Lung (tissue), 12 donors: ENCODE measurements around the gene MIOS. TPM values are rescaled to one million over a fixed set of nuclear protein-coding genes. Genes with fewer than 3 reads are reported as not detected.
"Not testable (repeated sequence)": the region's sequence is repeated elsewhere in the genome, so short reads cannot be mapped to it uniquely, and the experiment has no call there.

ENCODE experiments used
- ATAC-seq: fragments of 200-7000 bp; cut with Tn5 transposase; one replicate; pipeline ENCODE4 v1.9.1; 2020; ENCODE audit warnings: moderate number of reproducible peaks; ENCODE audit not compliant: insufficient read depth, low FRiP score
- DNase-seq, 3 donors: peaks; one replicate each; pipeline ENCODE4 v3.0.0-alpha.2; 2013 to 2017
- H3K27ac ChIP-seq, 2 donors: one replicate each; pipeline ENCODE4 v1.5.1; 2013; ENCODE audit warnings: mild to moderate bottlenecking in 2 of 2, moderate library complexity in 2 of 2, control low read depth in 1 of 2, inconsistent platforms in 1 of 2, low read depth in 1 of 2, low read length in 1 of 2
- H3K27me3 ChIP-seq, 3 donors: one replicate each; pipeline ENCODE4 v1.5.1; 2013; ENCODE audit warnings: low read length in 2 of 3; ENCODE audit not compliant: control insufficient read depth in 3 of 3, insufficient read depth in 3 of 3
- H3K36me3 ChIP-seq, 4 donors: one replicate each; pipeline ENCODE4 v1.5.1; 2013; ENCODE audit warnings: low read length in 4 of 4, mild to moderate bottlenecking in 1 of 4, moderate library complexity in 1 of 4; ENCODE audit not compliant: control insufficient read depth in 4 of 4, insufficient read depth in 4 of 4
- H3K4me1 ChIP-seq, 5 donors: one replicate each; pipeline ENCODE4 v1.5.1; 2013; ENCODE audit warnings: low read length in 5 of 5, mild to moderate bottlenecking in 2 of 5, moderate library complexity in 1 of 5; ENCODE audit not compliant: control insufficient read depth in 5 of 5, insufficient read depth in 5 of 5
- H3K4me3 ChIP-seq: one replicate; pipeline ENCODE4 v1.5.1; 2013; ENCODE audit warnings: mild to moderate bottlenecking, control low read depth, moderate library complexity
- H3K9ac ChIP-seq, 2 donors: one replicate each; pipeline ENCODE4 v1.5.1; 2013; ENCODE audit warnings: low read length in 2 of 2, control low read depth in 1 of 2; ENCODE audit not compliant: insufficient read depth in 1 of 2
- H3K9me3 ChIP-seq, 4 donors: one replicate each; pipeline ENCODE4 v1.5.1; 2013; ENCODE audit warnings: low read length in 3 of 4, mild to moderate bottlenecking in 1 of 4, moderate library complexity in 1 of 4; ENCODE audit not compliant: control insufficient read depth in 4 of 4, insufficient read depth in 3 of 4
- CTCF ChIP-seq: IDR thresholded peaks from 2 replicates; pipeline ENCODE4 v1.5.1; 2012; ENCODE audit warnings: mild to moderate bottlenecking; ENCODE audit errors: control extremely low read depth, extremely low read depth
- WGBS, 2 donors: extraction: QIAGEN DNeasy Blood & Tissue Kit; methylation state at CpG; one replicate each; pipeline ENCODE4 v1.1.7; 2013; 5-methylcytosine and 5-hydroxymethylcytosine counted together
- polyA plus RNA-seq, 2 donors: library from polyadenylated mRNA; stranded (reverse); fragments of 200-250 nt; gene quantifications; one replicate each; pipeline ENCODE4 v1.2.1, GENCODE V29; 2013
- total RNA-seq, 2 donors: library from RNA; depleted of rRNA in 1 of 2; stranded (reverse); fragments of >200 nt in 1 of 2; gene quantifications; one replicate each; pipeline ENCODE4 v1.2.1, GENCODE V29; 2014 to 2021
- donor health status: control.
- donor health status: control.
- donor health status: Bipolar disorder and iron deficiency.
- donor health status: healthy.
- donor health status: DM: yes; HTN: yes; CAD: no.

The MIOS gene
- total and polyA plus RNA-seq, 4 donors = 8.7 to 45.6 (median 24.0) TPM

- no peaks in the 10 kb centered on the region for H3K9me3 ChIP-seq
- DNase-seq (no peak), ATAC-seq (no peak)
- no peak overlapping the region for H3K4me3 ChIP-seq
- H3K27ac ChIP-seq = no peak overlapping the region
- WGBS, 2 donors = 75 to 85% methylated on average over 1 of the region's 1 CpG
- no peaks in the 10 kb centered on the region for H3K27me3 ChIP-seq
- no peaks in the 10 kb centered on the region for H3K36me3 ChIP-seq
- no peak for TF ChIP-seq CTCF
- no peak overlapping the region for H3K9ac ChIP-seq
- peaks cover 0 to 7% (median 1%) of the 10 kb centered on the region in 5 donors for H3K4me1 ChIP-seq
Observed at GRCh38 chr7:7652798-7653540, 86.3 kb downstream of the MIOS start.

- 77 to 78% methylated on average over 3 of the region's 3 CpGs for WGBS, 2 donors
- H3K36me3 ChIP-seq = no peaks in the 10 kb centered on the region
- ATAC-seq (no peak), DNase-seq (no peak)
- no peak overlapping the region for H3K27ac ChIP-seq
- H3K9me3 ChIP-seq = no peaks in the 10 kb centered on the region
- no peaks in the 10 kb centered on the region for H3K27me3 ChIP-seq
- H3K9ac ChIP-seq = no peak overlapping the region
- no peak overlapping the region for H3K4me3 ChIP-seq
- no peak for TF ChIP-seq CTCF
- H3K4me1 ChIP-seq = peaks cover 0 to 7% (median 1%) of the 10 kb centered on the region in 5 donors
Observed at GRCh38 chr7:7653593-7654187, 87.0 kb downstream of the MIOS start.

GRCh38 chr7:7654964-7655715 lies 88.5 kb downstream of the MIOS start:
- WGBS, 2 donors = 44 to 60% methylated on average over 4 of the region's 4 CpGs
- H3K36me3 ChIP-seq = no peaks in the 10 kb centered on the region
- no peak overlapping the region for H3K4me3 ChIP-seq
- H3K27me3 ChIP-seq = no peaks in the 10 kb centered on the region
- peaks cover 0 to 7% (median 1%) of the 10 kb centered on the region in 5 donors for H3K4me1 ChIP-seq
- no peak overlapping the region for H3K9ac ChIP-seq
- DNase-seq = no peak
- no peak for TF ChIP-seq CTCF
- no peak for ATAC-seq
- H3K9me3 ChIP-seq = no peaks in the 10 kb centered on the region
- no peak overlapping the region for H3K27ac ChIP-seq

GRCh38 chr7:7656459-7656858 lies 89.8 kb downstream of the MIOS start:
- H3K9me3 ChIP-seq, H3K4me3 ChIP-seq, H3K4me1 ChIP-seq, H3K9ac ChIP-seq, DNase-seq, H3K27ac ChIP-seq, H3K36me3 ChIP-seq, H3K27me3 ChIP-seq, ATAC-seq: not testable (repeated sequence)
- WGBS, 2 donors = 98 to 99% methylated on average over 3 of the region's 3 CpGs
